Upper lobe of left lung (tissue), 4 donors: ENCODE data around the gene MARCHF4.

ENCODE experiments used
- CTCF ChIP-seq, 6 experiments: fragments of 450-650 bp in 4 of 6; fragments of 200-600 bp in 2 of 6; sonication (generic) in 2 of 6; IDR thresholded peaks; one replicate each; pipeline ENCODE4 v1.5.1; 2016 to 2019; ENCODE audit warnings: antibody characterized with exemption in 6 of 6
- POLR2A ChIP-seq, 4 donors: fragments of 450-650 bp; IDR thresholded peaks; one replicate each; pipeline ENCODE4 v1.5.1; 2016 to 2017; ENCODE audit warnings: antibody characterized with exemption in 4 of 4, mild to moderate bottlenecking in 2 of 4
- POLR2AphosphoS5 ChIP-seq, 2 donors: sonication (generic); formaldehyde crosslinking; IDR thresholded peaks; one replicate each; pipeline ENCODE4 v1.5.1; 2017; ENCODE audit warnings: antibody characterized with exemption in 2 of 2

GRCh38 chr2:216388046-216388884 is 16.0 kb upstream of the MARCHF4 start:
- TF ChIP-seq POLR2A (IDR thresholded peaks at IDR 0.05) (no peak), CTCF (IDR thresholded peaks at IDR 0.05) (no peak), POLR2AphosphoS5 (IDR thresholded peaks at IDR 0.05) (no peak)
